ENCODE data around the gene ASPHD1.
"Not testable (repeated sequence)": the region's sequence is repeated elsewhere in the genome, so short reads cannot be mapped to it uniquely, and the experiment has no call there.

Gene ASPHD1, protein sequence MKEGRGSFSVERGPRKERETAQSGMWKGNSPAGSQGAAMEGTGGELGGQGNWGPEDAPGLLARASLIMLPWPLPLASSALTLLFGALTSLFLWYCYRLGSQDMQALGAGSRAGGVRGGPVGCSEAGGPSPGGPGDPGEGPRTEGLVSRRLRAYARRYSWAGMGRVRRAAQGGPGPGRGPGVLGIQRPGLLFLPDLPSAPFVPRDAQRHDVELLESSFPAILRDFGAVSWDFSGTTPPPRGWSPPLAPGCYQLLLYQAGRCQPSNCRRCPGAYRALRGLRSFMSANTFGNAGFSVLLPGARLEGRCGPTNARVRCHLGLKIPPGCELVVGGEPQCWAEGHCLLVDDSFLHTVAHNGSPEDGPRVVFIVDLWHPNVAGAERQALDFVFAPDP

DNA sequence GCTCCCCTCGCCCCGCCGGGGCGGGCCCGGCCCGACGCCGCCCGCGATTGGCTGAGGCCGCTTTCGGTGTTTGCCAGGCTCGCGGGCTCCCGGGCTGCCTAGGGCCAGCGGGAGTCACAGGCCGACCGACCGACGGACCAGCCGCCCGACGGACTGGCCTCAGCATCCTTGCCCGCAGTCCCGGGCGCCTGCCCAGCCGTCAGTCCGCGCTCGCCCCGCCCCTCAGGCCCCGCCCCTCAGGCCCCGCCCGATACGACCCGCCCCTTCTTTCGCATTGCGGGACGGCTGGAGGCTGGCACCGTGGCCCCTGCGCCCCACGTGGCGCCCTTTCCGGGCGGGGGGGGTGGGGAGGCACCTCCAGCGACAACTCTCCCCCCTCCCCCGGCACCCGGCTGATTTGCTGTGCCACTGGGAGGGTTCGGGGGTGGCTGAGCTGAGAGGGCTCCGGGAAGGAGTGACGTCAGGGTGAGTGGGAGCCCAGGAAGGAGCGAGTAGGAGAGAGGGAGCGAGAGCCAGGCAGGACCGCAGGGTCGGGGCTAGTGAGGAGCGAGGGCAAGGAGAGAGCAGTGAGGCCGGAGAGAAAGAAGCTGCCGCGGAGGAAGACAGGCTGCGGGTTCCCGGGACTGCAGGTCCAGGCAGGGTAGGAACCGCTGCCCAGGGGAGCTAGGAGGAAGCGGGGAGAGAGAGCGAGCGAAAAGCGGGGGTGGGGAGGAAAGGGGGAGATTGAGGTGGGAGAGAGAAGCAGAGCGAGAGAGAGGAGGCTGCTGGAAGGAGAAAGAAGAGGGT, at the start of gene ASPHD1:
TSS of gene ASPHD1 (plus strand) at position 387 of the 786 bp plus-strand sequence. CDS start 484 bp downstream, outside the sequence.
- DNase-seq (ENCODE audit: low spot score): peak; percentile 88

DNA sequence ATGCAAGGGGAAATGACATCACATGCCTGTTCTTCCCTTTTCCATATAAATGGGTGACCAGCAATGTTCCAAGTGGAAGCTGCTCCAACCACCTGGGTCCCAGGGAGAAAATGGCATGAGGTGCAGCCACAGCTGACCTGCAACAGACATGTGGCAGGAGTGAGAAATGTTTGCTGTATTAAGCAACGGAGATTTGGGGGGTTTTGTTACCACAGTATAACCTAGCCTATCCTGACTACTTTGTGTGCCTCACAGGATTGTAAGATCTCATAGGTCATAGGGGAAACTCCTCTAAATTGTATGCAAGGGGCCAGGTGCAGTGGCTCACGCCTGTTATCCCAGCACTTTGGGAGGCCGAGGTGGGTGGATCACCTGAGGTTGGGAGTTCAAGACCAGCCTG, 49.3 kb upstream of the ASPHD1 start:
- DNase-seq (ENCODE audit: low spot score): no peak

DNA sequence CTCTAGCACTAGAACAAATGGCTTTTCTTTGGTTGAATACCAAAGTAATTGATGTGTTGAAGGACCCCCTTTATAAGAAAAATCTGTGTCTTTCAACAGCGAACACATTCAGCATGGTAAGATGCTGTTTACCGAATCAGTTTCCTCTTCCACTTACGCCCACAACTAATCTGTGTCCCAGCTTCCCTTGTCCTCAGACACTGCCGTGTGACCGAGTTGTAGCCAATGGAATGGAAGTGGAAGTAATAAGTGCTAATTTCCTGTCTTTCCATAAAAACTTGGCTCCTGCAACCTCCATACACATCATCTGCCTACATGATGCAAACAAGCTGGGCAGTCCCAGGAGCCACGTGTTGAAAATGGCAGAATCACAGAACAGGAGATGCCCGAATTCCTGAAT, 47.6 kb upstream of the ASPHD1 start:
- no peak for DNase-seq (ENCODE audit: low spot score)

DNA sequence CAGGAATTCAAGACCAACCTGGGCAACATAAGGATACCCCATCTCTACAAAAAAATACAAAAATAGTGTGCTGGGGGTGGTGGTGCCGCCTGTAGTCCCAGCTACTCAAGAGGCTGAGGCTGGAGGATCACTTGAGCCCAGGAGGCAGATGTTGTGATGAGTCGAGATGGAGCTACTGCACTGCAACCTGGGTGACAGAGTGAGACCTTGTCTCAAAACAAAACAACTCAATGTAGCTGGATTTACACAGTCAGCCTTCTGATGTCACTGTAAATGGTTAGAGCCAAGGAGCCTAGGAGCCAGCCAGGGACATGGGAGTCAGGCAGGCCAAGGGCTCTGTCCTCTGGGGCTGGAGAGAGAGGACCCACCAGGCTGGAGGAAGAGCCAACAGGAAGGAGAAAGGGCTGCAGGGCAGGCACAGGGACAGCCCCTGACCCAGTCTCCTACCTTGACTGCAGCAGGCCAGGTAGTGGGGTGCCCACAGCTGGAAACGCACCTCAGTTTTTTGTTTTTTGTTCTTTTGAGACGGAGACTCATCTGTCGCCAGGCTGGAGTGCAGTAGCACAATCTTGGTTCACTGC, 45.7 kb upstream of the ASPHD1 start:
- DNase-seq (ENCODE audit: low spot score): no peak

DNA sequence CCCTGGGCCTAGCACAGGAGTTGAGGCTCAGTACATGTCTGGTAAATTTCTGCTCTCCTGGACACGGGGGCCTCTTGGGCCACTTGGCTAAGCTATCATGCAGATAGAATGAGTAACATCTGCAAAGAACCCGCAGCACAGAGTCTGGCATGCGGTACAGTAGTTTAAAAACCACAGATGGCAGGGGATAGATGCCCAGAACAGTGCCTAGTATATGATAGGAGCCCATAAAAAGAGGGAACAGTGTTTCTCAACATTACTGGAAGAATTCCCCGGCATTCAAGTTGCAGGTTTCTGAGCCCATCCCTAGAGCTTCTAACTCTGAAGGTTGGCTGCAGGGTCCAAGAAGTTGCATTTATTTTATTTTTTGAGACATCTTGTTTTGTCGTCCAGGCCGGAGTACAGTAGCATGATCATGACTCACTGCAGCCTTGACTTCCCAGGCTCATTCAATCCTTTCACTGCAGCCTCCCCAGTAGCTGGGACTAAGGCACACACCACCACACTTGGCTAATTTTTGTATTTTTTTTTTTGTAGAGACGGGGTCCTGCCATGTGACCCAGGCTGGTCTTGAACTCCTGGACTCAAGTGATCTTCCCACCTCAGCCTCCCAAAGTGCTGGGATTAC, 43.0 kb upstream of the ASPHD1 start:
- DNase-seq (ENCODE audit: low spot score): no peak

DNA sequence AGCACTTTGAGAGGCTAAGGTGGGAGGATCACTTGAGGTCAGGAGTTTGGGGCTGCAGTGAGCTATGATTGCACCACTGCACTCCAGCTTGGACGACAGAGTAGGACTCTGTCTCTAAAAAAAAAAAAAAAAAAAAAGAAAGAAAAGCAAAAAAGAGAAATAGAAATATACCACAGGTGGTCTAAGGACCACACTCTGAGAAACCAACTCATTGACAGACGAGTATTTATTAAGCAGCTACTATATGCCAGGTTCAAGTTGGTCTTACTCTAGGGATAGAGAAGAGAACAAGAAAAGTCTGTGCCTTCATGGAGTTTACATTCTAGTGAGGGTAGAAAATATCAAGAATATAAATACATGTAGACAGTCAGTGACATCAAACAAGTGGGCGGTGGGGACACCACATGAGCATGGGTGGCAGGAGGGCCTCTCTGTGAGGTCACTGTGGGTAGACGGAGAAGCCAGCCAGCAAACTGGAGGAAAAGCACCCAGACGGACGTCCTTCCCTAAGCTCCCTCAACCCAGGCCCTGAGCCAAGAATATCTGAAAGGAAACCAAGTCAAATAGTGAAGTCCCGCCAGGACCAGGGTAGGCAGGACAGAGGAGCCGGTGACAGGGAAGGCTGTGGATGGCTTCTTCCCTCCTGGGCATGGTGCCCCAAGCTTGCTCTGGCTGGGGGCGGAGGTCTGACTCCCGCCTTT, 42.0 kb upstream of the ASPHD1 start:
- no peak for DNase-seq (ENCODE audit: low spot score)

DNA sequence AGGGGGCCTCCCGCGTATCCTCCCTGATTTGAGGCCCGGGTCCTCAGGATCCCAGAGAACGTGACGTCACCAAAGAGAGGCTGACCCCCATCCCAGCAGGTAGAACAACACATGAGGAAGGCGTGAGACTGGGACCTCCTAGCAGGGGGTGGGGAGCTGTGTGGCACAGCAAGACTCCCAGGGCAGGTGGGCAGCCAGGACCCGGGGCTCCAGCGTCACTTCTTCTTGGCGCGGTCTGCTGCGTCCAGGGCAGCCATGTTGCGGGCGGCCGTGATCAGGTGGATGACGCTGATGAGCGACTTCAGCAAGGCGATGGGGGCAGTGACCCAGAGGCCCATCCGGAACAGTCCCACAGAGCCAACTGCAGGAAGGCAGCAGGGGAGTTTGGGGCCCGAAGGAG, 41.3 kb upstream of the ASPHD1 start:
- no peak for DNase-seq (ENCODE audit: low spot score)

DNA sequence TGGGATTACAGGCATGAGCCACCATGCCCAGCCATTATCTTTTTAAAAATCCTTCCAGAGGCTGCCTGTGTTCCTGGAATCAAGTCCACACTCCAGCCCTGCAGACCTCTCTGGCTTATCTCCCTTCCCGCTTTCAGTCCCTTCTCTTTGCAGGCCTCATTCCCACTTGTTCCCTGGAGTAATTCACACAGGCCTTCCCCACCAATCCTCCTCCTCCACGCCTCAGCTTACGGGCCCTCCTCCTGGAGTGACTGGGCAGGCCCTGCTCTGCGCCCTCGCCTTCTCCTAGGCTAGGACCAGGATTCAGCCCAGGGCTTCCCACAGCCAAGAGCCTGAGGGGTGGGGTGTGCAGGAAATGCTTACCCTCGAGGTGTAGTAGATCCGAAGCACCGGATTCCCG, 40.1 kb upstream of the ASPHD1 start:
- DNase-seq (ENCODE audit: low spot score): no peak

DNA sequence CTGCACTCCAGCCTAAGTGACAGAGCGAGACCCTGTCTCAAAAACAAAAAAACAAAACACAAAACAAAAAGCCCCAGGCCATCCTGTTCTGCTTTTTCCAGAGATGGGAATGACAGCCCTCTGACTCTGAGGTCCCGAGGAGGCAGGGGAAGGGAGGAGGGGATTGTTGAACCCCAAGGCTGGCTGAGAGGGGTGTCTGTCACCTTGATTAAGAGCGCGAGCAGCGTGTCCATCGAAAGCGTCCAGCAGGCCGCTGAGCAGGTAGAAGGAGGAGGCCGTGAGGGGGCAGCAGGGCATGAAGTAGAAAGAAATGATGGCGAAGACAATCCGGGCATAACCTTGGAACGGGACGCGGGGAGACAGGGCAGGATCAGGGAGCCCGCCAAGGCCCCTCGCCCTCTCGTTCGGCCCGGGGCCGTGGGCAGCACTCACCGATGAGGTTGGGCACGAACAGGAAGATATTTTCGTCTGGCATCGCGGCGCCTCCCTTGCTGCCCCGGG, 37.9 kb upstream of the ASPHD1 start:
- no peak for DNase-seq (ENCODE audit: low spot score)

DNA sequence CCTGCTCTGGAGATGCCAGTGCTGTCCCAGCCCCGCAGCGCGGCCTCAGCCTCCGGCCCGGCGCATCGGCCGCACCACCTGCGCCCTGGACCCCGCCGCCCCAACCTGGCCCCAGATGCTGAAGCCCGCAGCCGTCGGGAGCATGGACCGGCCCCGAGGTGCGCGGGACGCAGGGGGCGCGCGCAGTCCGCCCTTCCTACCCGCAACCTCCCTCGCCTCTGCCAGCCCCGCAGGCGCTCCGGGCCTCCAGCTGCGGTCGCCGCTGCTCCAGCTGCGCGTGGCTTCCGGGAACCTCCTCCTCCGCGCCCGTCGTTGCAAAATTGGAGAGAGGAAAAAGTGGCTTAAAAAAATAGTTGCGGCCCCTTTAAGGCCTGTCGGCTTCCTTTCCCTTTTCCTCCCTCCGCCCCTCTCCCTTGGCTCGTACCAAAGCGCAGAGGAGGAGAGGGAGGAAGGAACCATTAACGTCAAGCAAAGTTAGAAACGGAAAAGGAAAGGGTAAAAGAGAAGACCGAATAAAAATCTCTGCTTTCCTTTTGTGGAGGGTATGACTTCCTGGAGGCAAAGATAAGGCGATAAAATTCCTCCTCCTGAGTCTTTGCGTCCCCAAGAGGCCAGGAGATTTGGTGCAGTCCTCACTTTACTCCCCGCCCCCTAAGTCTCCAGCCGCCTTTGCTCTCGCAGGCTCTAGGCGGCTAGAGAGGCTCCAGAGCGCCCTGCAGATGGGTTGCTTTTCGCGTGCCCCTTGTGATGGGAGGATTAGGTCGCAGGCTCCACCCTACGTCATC, 37.2 kb upstream of the ASPHD1 start, which contains the start of gene CDIPT:
TSS of gene CDIPT (minus strand) at position 343 of the 785 bp plus-strand sequence. CDS start 369 bp downstream, outside the sequence.
- DNase-seq (ENCODE audit: low spot score): peak; percentile 91

DNA sequence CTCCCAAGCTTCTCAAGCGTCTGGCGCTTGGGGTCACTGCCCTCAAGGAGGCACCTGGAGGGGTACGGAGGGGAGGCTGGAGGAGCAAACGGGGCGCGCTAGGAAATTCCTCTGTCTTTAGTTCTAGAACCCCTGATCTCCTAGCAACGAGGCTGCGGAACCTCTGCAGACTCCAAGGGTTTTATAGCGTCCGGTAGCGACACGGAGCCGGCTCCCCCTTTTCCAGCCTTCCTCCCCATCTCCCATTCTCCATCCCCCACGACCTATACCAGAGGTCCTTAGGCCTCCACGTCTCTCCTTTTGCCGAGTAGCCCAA, 36.7 kb upstream of the ASPHD1 start:
- no peak for DNase-seq (ENCODE audit: low spot score)

DNA sequence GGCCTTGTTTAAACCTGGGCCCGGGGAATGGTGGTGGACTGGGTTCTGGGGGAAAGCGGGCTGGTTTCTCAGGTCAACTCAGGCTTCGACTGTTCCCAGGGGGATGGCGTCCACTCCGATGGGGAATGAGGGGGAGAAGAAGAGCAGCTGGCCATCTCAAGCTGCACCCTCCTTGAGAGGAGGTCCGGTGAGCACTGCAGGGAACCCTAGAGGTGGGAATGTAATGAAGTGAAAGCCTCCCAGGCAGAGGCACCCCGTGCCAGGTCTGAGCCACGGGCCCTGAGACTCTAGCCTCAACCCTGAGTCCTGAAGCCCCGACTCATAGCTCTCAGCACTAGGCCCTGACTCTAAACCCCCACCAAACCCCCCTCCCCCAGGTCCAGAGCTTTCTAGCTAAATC, 36.1 kb upstream of the ASPHD1 start:
- DNase-seq (ENCODE audit: low spot score): no peak

DNA sequence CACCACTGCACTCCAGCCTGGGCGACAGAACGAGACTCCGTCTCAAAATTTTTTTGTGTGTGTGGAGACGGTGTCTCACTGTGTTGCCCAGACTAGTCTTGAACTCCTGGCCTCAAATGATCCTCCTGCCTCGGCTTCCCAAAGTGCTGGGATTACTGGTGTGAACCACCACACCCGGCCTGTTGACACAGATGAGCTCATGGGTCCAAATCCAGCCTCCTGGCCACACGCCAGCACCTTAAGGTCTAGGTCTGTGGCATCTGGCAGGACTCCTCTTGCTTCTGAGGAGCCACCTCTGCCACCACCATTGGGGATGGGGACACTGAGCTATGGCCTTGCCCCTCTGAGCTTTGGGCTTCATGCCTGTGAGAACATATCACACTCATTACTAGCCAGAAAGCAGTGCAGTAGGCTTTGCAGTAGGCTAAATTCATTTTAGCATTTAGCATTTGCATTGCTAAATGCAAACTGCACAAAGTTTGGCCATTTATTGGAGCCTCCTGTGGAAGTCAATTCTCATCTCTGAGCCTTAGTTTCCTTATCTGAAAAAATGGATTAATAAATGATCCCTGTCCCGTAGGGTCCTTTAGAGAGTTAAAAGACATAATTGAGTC, 31.8 kb upstream of the ASPHD1 start:
- DNase-seq (ENCODE audit: low spot score): no peak

DNA sequence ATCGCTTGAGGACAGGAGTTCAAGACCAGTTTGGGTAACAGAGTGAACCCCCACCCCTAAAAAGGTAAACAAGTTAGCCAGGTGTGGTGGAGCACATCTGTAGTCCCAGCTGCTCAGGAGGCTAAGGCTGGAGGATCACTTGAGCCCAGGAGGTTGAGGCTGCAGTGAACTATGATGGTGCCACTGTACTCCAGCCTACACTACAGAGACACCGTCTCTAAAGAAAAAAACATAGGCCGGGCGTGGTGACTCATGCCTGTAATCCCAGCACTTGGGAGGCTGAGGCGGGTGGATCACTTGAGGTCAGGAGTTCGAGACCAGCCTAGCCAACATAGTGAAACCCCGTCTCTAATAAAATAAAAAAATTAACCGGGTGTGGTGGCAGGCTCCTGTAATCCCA, 31.2 kb upstream of the ASPHD1 start:
- not testable (repeated sequence) for DNase-seq (ENCODE audit: low spot score)

DNA sequence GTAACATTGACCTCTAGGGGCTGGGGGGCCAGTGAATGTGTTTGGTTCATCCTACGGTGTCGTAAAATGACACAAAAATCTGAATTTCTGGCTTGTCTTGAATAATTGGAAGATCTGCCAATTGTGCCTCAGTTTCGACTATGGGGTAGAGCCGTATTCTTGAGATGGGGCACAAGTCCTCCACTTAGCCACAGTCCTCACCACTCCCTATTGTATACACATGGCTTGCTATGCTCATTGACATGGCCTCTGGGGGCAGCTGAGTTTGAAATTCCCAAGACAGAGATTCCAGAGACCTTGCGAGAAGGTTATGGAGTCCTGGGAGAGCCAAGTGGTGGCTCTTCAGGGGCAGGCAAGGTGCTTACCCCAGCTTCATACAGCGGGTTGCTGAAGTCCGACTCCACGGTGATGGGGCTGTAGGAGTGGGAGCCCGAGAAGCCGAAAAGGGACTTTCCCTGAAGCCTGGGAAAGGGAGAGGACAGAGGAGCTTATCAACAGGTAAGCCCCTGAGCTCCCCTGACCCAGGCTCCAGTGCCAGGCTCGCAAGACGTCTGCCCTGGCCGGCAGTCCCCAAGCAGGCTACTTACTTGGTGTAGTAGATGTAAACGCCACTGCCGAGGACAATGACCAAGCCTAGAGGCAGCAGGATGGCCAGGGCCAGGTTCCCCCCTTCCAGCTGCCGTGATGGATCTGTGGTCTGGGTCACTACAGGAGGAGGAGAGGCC, 28.3 kb upstream of the ASPHD1 start:
- no peak for DNase-seq (ENCODE audit: low spot score)

DNA sequence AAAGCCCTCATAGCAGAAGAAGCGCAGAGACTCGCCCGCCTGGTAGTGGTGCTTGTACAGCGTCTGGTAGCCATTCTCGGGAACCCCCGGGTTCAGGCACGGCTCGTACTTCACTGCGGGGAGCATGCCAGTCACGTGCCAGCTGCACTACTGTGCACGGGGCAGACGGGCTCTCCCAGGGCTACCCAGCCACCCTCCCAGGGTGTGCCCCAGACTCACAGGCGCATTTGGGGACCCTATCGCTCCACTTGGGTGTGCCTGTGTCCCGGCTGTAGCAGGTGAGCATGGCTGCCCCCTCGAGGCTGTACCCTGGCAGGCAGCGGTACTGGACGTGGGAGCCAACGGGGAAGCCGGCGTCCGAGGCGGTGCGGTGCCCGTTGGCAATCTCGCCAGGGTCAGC, 27.0 kb upstream of the ASPHD1 start:
- no peak for DNase-seq (ENCODE audit: low spot score)

DNA sequence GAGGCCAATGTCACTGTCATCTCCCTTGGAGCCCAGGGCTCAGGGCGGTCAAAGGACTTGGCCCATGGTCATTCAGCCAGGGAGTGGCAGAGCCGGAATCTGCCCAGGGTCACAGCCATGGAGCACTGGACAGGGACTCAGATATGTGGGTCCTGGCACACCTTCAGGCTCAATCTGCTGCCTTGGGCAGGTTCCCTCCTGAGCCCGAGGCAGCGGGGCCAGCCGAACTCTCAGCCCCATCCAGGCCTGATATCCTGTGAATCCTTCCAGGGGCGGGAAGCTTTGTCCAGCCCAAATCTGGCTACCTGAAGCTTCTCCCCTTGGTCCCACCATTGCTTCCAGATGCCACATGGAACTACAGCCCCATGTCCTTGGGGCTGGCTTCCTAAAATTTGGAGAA, 25.1 kb upstream of the ASPHD1 start:
- DNase-seq (ENCODE audit: low spot score): no peak

DNA sequence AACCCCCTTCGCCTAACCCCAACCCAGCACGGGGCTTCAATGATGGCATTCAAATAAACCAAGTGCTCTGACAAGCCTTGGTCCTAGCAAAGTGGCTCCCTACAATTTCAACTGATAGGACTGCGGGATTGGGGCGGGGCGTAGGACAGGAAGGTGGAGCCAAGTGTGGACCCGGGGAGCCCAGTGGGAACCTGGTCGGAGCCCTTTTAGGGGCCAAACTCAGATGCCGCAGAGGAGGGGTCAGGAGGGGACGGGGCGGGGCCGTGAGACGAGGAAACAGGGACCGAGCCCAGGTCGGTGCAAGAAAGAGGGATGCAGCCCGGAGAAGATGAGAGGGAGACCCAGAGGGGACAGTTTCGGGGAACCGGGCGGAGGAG, 24.1 kb upstream of the ASPHD1 start:
- no peak for DNase-seq (ENCODE audit: low spot score)

DNA sequence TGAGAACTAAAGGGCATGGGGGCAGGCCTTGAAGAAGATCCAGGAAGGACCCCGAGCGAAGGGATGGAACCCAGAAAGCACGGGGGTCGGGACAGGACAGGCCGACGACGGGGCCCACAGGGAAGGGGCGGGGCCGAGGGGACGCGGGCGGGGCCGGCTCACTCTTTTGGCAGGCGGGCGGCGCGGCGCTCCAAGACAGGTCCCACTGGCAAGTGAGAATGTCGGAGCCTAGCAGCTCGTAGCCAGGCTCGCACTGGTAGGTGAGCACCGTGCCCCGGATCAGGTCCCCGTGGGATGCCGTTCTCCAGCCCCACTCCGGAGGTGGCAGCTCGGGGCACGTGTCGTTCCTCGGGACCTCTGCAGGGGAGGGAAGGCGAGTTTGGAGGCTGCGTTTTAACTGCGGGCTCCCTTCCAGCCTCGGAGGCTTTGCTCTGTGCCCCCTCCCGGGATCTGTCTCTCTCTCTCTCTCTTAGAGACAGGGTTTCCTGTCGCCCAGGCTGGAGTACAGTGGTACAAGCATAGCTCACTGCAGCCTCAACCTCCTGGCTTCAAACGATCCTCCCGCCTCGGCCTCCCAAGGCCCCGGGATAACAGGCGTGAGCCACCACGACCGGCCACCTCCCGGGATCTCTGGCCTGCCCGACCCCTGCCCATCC, 23.6 kb upstream of the ASPHD1 start:
- DNase-seq (ENCODE audit: low spot score): peak; percentile 29

Measured in germinal center (tissue), 1 donor.